Activated CD4-positive, alpha-beta T cell treated with anti-CD3 and anti-CD28 coated beads for 1 hour (primary cell): ENCODE data around the gene HTR3A.
A peak's percentile ranks its signal among the peaks of the same experiment; 100 is the strongest.

Experiments
- DNase-seq: peaks from one replicate; pipeline ENCODE4 v3.0.0-alpha.2; 2020

Gene HTR3A

GRCh38 chr11:114025329-114025907 lies 50.5 kb downstream of the HTR3A start:
- DNase-seq, result no peak

- DNase-seq, result no peak
Measured at GRCh38 chr11:114026355-114026754, 51.4 kb downstream of the HTR3A start.

GRCh38 chr11:114027391-114027790 lies 52.5 kb downstream of the HTR3A start:
- no peak for DNase-seq

- DNase-seq, result no peak
Measured at GRCh38 chr11:114027926-114028325, 53.0 kb downstream of the HTR3A start.

- DNase-seq, result no peak
Measured at GRCh38 chr11:114031246-114031966, 56.5 kb downstream of the HTR3A start.

- no peak for DNase-seq
Measured at GRCh38 chr11:114031967-114032320, 57.0 kb downstream of the HTR3A start.

GRCh38 chr11:114033066-114033465 lies 58.2 kb downstream of the HTR3A start:
- DNase-seq, result no peak

GRCh38 chr11:114033572-114033971 lies 58.7 kb downstream of the HTR3A start:
- no peak for DNase-seq

- DNase-seq, result no peak
Measured at GRCh38 chr11:114034956-114035355, 60.0 kb downstream of the HTR3A start.

GRCh38 chr11:114036147-114036811 lies 61.4 kb downstream of the HTR3A start:
- peak; percentile 47 for DNase-seq

GRCh38 chr11:114036958-114037357 lies 62.0 kb downstream of the HTR3A start:
- DNase-seq, result no peak

GRCh38 chr11:114039551-114039950 lies 64.6 kb downstream of the HTR3A start:
- no peak for DNase-seq
